SK-N-SH (cell line): ENCODE measurements around the gene TCF7L2. TPM values are rescaled to one million over a fixed set of nuclear protein-coding genes. Genes with fewer than 3 reads are reported as not detected.

Experiments
- CTCF ChIA-PET: fragments of 300-600, 350-600 bp; formaldehyde crosslinking; extraction: SDS; loops from one replicate; lab custom pipeline; 2021; lab: Yijun Ruan, JAX
- POLR2A ChIA-PET: fragments of 350-600 bp; sonication (Branson Sonifier 250); formaldehyde crosslinking; extraction: SDS; loops from one replicate; lab custom pipeline; 2020; ENCODE audit warnings: antibody characterized with exemption, inconsistent platforms; lab: Yijun Ruan, JAX
- DNase-seq: peaks from one replicate; pipeline ENCODE4 v3.0.0; 2012
- H2AFZ ChIP-seq: fragments of 200-600 bp; sonication (generic); 2 replicates; pipeline ENCODE4 v1.8.1; 2016; ENCODE audit warnings: antibody characterized with exemption, mild to moderate bottlenecking, low read depth
- H3F3A ChIP-seq: fragments of 200-600 bp; sonication (generic); replicated peaks from 2 replicates; pipeline ENCODE3; 2016; ENCODE audit warnings: antibody characterized with exemption, mild to moderate bottlenecking; ENCODE audit not compliant: insufficient read depth
- H3K27ac ChIP-seq, 2 experiments: fragments of 200-500 bp in 1 of 2; fragments of 200-600 bp in 1 of 2; sonication (Bioruptor generic) in 1 of 2; sonication (generic), shearing (Covaris generic) in 1 of 2; 2 replicates each; pipeline versions ENCODE4 v1.5.1 to v1.6.1; 2014 to 2016; ENCODE audit warnings: low read depth in 2 of 2, inconsistent platforms in 1 of 2, low read length in 1 of 2, mild to moderate bottlenecking in 1 of 2, mixed read lengths in 1 of 2
- H3K27me3 ChIP-seq: fragments of 200-600 bp; sonication (generic), shearing (Covaris generic); 2 replicates; pipeline ENCODE4 v1.6.1; 2016; ENCODE audit warnings: mixed run types; ENCODE audit not compliant: insufficient read depth
- H3K36me3 ChIP-seq, 2 experiments: fragments of 200-500 bp in 1 of 2; fragments of 200-600 bp in 1 of 2; sonication (Bioruptor generic) in 1 of 2; sonication (generic) in 1 of 2; replicated peaks in 1 of 2; 2 replicates each; pipeline versions ENCODE3 to v1.5.1; 2014 to 2016; ENCODE audit warnings: low read length in 1 of 2, mild to moderate bottlenecking in 1 of 2; ENCODE audit not compliant: insufficient read depth in 2 of 2, control insufficient read depth in 1 of 2
- H3K4me1 ChIP-seq, 2 experiments: fragments of 200-500 bp in 1 of 2; fragments of 200-600 bp in 1 of 2; sonication (Bioruptor generic) in 1 of 2; sonication (generic), shearing (Covaris generic) in 1 of 2; 2 replicates each; pipeline versions ENCODE4 v1.5.1 to v1.6.1; 2014 to 2016; ENCODE audit warnings: low read depth in 1 of 2, low read length in 1 of 2, mixed run types in 1 of 2; ENCODE audit not compliant: insufficient read depth in 2 of 2, control insufficient read depth in 1 of 2
- H3K4me2 ChIP-seq: fragments of 200-600 bp; sonication (generic), shearing (Covaris generic); 2 replicates; pipeline ENCODE4 v1.6.1; 2017; ENCODE audit warnings: mixed run types
- H3K4me3 ChIP-seq, 2 experiments: fragments of 200-500 bp in 1 of 2; fragments of 200-600 bp in 1 of 2; sonication (Bioruptor generic) in 1 of 2; sonication (generic), shearing (Covaris generic) in 1 of 2; 2 replicates each; pipeline versions ENCODE4 v1.5.1 to v1.8.1; 2014 to 2016; ENCODE audit warnings: low read depth in 2 of 2, inconsistent platforms in 1 of 2, low read length in 1 of 2, mild to moderate bottlenecking in 1 of 2, mixed read lengths in 1 of 2, moderate library complexity in 1 of 2
- H3K79me2 ChIP-seq: fragments of 200-600 bp; sonication (generic); 2 replicates; pipeline ENCODE4 v1.8.1; 2017; ENCODE audit warnings: mild to moderate bottlenecking; ENCODE audit not compliant: insufficient read depth
- H3K9ac ChIP-seq: fragments of 200-600 bp; sonication (generic); 2 replicates; pipeline ENCODE4 v1.6.1; 2017; ENCODE audit warnings: mixed run types
- H3K9me2 ChIP-seq: fragments of 200-600 bp; sonication (generic); 2 replicates; pipeline ENCODE4 v1.6.1; 2017; ENCODE audit warnings: mixed run types
- H3K9me3 ChIP-seq: fragments of 200-600 bp; sonication (generic); 2 replicates; pipeline ENCODE4 v1.6.1; 2017; ENCODE audit warnings: mixed run types, mild to moderate bottlenecking, moderate library complexity
- H4K20me1 ChIP-seq: fragments of 200-600 bp; sonication (generic); 2 replicates; pipeline ENCODE4 v1.6.1; 2017; ENCODE audit warnings: mild to moderate bottlenecking, mixed run types; ENCODE audit not compliant: insufficient read depth
- EP300 ChIP-seq, 2 experiments: IDR thresholded peaks; 2 replicates each; pipeline versions ENCODE4 v1.4.0 to v1.6.1; 2012; ENCODE audit warnings: borderline replicate concordance in 1 of 2, low read depth in 1 of 2, low read length in 1 of 2
- EZH2phosphoT487 ChIP-seq: fragments of 200-600 bp; sonication (generic); IDR thresholded peaks from 2 replicates; pipeline ENCODE4 v1.6.1; 2017; ENCODE audit warnings: low read depth, mixed run types, mild to moderate bottlenecking, antibody characterized with exemption, moderate library complexity, borderline replicate concordance
- FOXM1 ChIP-seq: IDR thresholded peaks from 2 replicates; pipeline ENCODE4 v1.4.0; 2012; ENCODE audit warnings: low read depth, mild to moderate bottlenecking
- GATA2 ChIP-seq: sonication (generic); formaldehyde crosslinking; IDR thresholded peaks from 2 replicates; pipeline ENCODE4 v1.5.0; 2020; ENCODE audit warnings: mild to moderate bottlenecking, missing genetic modification reagents
- MEF2A ChIP-seq: IDR thresholded peaks from 2 replicates; pipeline ENCODE4 v1.4.0; 2012; ENCODE audit warnings: low read depth, borderline replicate concordance
- MXI1 ChIP-seq: IDR thresholded peaks from 2 replicates; pipeline ENCODE4 v1.6.1; 2012; ENCODE audit warnings: mild to moderate bottlenecking, low read depth, low read length, improper control_type of control experiment
- NFIC ChIP-seq: IDR thresholded peaks from 2 replicates; pipeline ENCODE4 v1.4.0; 2012; ENCODE audit warnings: borderline replicate concordance
- POLR2AphosphoS5 ChIP-seq: IDR thresholded peaks from 2 replicates; pipeline ENCODE4 v1.6.1; 2012; ENCODE audit warnings: low read depth, low read length
- RAD21 ChIP-seq: IDR thresholded peaks from 2 replicates; pipeline ENCODE4 v1.6.1; 2012; ENCODE audit warnings: mild to moderate bottlenecking, low read length
- RXRA ChIP-seq: IDR thresholded peaks from 2 replicates; pipeline ENCODE4 v1.4.0; 2012; ENCODE audit warnings: low read depth, mild to moderate bottlenecking, borderline replicate concordance
- SMC3 ChIP-seq: IDR thresholded peaks from 2 replicates; pipeline ENCODE4 v1.6.1; 2012; ENCODE audit warnings: low read depth, low read length, improper control_type of control experiment
- TAF1 ChIP-seq: IDR thresholded peaks from 2 replicates; pipeline ENCODE4 v1.6.1; 2012; ENCODE audit warnings: low read depth, mild to moderate bottlenecking, low read length, moderate library complexity, borderline replicate concordance
- TCF12 ChIP-seq: IDR thresholded peaks from 2 replicates; pipeline ENCODE4 v1.4.0; 2012
- TEAD4 ChIP-seq: IDR thresholded peaks from 2 replicates; pipeline ENCODE4 v1.4.0; 2012; ENCODE audit warnings: mild to moderate bottlenecking, borderline replicate concordance; ENCODE audit not compliant: insufficient read depth
- YY1 ChIP-seq: IDR thresholded peaks from 2 replicates; pipeline ENCODE4 v1.4.0; 2012; ENCODE audit warnings: low read depth, mild to moderate bottlenecking
- WGBS: methylation state at CpG from one replicate; pipeline ENCODE4 v1.1.6; 2017; ENCODE audit warnings: low lambda C conversion rate; 5-methylcytosine and 5-hydroxymethylcytosine counted together
- polyA plus RNA-seq, 3 experiments: library from polyadenylated mRNA; depleted of rRNA; stranded (reverse); fragments of >200 nt; gene quantifications; 2 replicates each; pipeline ENCODE4 v1.2.3, GENCODE V29; 2012
- TF ChIP-seq, protein P1 (sequence below): IDR thresholded peaks from 2 replicates; pipeline ENCODE4 v1.4.0; 2012; ENCODE audit warnings: low read depth, borderline replicate concordance
- TF ChIP-seq, protein P2 (sequence below): IDR thresholded peaks from 2 replicates; pipeline ENCODE4 v1.6.1; 2012; ENCODE audit warnings: mild to moderate bottlenecking, low read depth, low read length, moderate library complexity
- TF ChIP-seq, protein P3 (sequence below): IDR thresholded peaks from 2 replicates; pipeline ENCODE4 v1.4.0; 2012; ENCODE audit warnings: low read depth, borderline replicate concordance
- TF ChIP-seq, protein P4 (sequence below): IDR thresholded peaks from 2 replicates; pipeline ENCODE4; 2012
- TF ChIP-seq, protein P5 (sequence below): IDR thresholded peaks from 2 replicates; pipeline ENCODE4 v1.4.0; 2012; ENCODE audit warnings: low read depth

Gene TCF7L2
- polyA plus RNA-seq, 1 of the 3 experiments (the other 2 are of a cell fraction), result 10.2 TPM

DNA sequence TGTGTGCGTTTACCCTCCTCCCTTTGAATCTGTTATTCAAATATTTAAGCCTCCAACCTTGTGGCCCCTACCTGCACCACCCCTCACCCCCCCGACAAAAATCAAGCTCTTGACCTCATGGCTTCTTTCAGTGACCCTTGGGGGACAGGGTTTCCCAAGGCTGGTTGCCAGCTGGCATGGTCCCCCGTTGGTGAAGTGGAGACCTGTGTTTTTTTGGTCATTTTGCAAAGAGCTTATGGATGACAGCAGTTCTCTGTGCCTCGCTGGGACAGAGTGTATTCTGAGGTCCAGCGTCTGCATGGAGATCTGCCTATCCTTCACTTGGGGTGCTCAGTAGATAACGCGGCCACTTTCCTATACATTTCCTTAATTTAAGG lies 111.0 kb downstream of the TCF7L2 start:
- no peak overlapping the region for H3K9ac ChIP-seq
- H4K20me1 ChIP-seq, result no peaks in the 10 kb centered on the region
- no peak overlapping the region for H3K27ac ChIP-seq
- ChIA-PET POLR2A (no interaction called here), CTCF (interaction anchor here (0.9 to 1.1 kb wide), 2 partner anchors 9 to 49 kb away, joined by 3 read pairs; no protein-coding TSS in a partner anchor)
- no peak overlapping the region for H3K4me3 ChIP-seq
- H3K79me2 ChIP-seq, result peaks cover 23% of the 10 kb centered on the region; the same call in 1 of the 2 replicates
- DNase-seq, result no peak
- no peak overlapping the region for H3K4me2 ChIP-seq
- 97% methylated on average over 7 of the region's 7 CpGs for WGBS
- H2AFZ ChIP-seq, result no peak overlapping the region
- H3F3A ChIP-seq, result peaks cover 20% of the 10 kb centered on the region
- H3K27me3 ChIP-seq, result no peaks in the 10 kb centered on the region
- H3K9me2 ChIP-seq, result no peaks in the 10 kb centered on the region
- TF ChIP-seq, protein P1, sequence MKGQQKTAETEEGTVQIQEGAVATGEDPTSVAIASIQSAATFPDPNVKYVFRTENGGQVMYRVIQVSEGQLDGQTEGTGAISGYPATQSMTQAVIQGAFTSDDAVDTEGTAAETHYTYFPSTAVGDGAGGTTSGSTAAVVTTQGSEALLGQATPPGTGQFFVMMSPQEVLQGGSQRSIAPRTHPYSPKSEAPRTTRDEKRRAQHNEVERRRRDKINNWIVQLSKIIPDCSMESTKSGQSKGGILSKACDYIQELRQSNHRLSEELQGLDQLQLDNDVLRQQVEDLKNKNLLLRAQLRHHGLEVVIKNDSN, result no peak
- no peak for TF ChIP-seq RXRA
- no peak for TF ChIP-seq NFIC
- TF ChIP-seq MXI1, result no peak
- no peak for TF ChIP-seq EP300 (IDR thresholded peaks at IDR 0.05; ENCODE audit: borderline replicate concordance in 1 of 2, low read depth in 1 of 2, low read length in 1 of 2)
- TF ChIP-seq RAD21, result no peak
- no peak for TF ChIP-seq SMC3
- no peak for TF ChIP-seq FOXM1
- TF ChIP-seq, protein P2, sequence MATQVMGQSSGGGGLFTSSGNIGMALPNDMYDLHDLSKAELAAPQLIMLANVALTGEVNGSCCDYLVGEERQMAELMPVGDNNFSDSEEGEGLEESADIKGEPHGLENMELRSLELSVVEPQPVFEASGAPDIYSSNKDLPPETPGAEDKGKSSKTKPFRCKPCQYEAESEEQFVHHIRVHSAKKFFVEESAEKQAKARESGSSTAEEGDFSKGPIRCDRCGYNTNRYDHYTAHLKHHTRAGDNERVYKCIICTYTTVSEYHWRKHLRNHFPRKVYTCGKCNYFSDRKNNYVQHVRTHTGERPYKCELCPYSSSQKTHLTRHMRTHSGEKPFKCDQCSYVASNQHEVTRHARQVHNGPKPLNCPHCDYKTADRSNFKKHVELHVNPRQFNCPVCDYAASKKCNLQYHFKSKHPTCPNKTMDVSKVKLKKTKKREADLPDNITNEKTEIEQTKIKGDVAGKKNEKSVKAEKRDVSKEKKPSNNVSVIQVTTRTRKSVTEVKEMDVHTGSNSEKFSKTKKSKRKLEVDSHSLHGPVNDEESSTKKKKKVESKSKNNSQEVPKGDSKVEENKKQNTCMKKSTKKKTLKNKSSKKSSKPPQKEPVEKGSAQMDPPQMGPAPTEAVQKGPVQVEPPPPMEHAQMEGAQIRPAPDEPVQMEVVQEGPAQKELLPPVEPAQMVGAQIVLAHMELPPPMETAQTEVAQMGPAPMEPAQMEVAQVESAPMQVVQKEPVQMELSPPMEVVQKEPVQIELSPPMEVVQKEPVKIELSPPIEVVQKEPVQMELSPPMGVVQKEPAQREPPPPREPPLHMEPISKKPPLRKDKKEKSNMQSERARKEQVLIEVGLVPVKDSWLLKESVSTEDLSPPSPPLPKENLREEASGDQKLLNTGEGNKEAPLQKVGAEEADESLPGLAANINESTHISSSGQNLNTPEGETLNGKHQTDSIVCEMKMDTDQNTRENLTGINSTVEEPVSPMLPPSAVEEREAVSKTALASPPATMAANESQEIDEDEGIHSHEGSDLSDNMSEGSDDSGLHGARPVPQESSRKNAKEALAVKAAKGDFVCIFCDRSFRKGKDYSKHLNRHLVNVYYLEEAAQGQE, result no peak
- TF ChIP-seq TCF12, result no peak
- no peak for TF ChIP-seq TEAD4
- TF ChIP-seq, protein P3, sequence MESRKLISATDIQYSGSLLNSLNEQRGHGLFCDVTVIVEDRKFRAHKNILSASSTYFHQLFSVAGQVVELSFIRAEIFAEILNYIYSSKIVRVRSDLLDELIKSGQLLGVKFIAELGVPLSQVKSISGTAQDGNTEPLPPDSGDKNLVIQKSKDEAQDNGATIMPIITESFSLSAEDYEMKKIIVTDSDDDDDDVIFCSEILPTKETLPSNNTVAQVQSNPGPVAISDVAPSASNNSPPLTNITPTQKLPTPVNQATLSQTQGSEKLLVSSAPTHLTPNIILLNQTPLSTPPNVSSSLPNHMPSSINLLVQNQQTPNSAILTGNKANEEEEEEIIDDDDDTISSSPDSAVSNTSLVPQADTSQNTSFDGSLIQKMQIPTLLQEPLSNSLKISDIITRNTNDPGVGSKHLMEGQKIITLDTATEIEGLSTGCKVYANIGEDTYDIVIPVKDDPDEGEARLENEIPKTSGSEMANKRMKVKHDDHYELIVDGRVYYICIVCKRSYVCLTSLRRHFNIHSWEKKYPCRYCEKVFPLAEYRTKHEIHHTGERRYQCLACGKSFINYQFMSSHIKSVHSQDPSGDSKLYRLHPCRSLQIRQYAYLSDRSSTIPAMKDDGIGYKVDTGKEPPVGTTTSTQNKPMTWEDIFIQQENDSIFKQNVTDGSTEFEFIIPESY, result no peak
- no peak for TF ChIP-seq TAF1
- no peak for TF ChIP-seq POLR2AphosphoS5
- no peak for TF ChIP-seq MEF2A
- TF ChIP-seq EZH2phosphoT487, result no peak
- TF ChIP-seq, protein P4, sequence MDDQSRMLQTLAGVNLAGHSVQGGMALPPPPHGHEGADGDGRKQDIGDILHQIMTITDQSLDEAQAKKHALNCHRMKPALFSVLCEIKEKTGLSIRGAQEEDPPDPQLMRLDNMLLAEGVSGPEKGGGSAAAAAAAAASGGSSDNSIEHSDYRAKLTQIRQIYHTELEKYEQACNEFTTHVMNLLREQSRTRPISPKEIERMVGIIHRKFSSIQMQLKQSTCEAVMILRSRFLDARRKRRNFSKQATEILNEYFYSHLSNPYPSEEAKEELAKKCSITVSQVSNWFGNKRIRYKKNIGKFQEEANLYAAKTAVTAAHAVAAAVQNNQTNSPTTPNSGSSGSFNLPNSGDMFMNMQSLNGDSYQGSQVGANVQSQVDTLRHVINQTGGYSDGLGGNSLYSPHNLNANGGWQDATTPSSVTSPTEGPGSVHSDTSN, result no peak
- TF ChIP-seq YY1, result no peak
- no peak for TF ChIP-seq GATA2 (CRISPR knock-in tag)
- TF ChIP-seq, protein P5, sequence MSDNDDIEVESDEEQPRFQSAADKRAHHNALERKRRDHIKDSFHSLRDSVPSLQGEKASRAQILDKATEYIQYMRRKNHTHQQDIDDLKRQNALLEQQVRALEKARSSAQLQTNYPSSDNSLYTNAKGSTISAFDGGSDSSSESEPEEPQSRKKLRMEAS, result no peak
- H3K9me3 ChIP-seq, result no peaks in the 10 kb centered on the region
- H3K36me3 ChIP-seq, result no peaks in the 10 kb centered on the region
- H3K4me1 ChIP-seq, result peaks cover 37 to 44% of the 10 kb centered on the region in 2 experiments
